Osteocyte (in vitro differentiated cells): Measurements from ENCODE around the gene STX1A. TPM values are rescaled to one million over a fixed set of nuclear protein-coding genes. Genes with fewer than 3 reads are reported as not detected.
A peak's percentile ranks its signal among the peaks of the same experiment; 100 is the strongest.
"Not testable (repeated sequence)": the region's sequence is repeated elsewhere in the genome, so short reads cannot be mapped to it uniquely, and the experiment has no call there.

Experiments used
- DNase-seq: peaks from one replicate; pipeline ENCODE4 v3.0.0; 2021; ENCODE audit warnings: mixed read lengths; ENCODE audit not compliant: unreplicated experiment; ENCODE audit errors: extremely low spot score
- H3K27ac Mint-ChIP-seq: one replicate; pipeline ENCODE4 v1.8.0; 2021; ENCODE audit warnings: mild to moderate bottlenecking, mixed read lengths; ENCODE audit not compliant: unreplicated experiment
- H3K27me3 Mint-ChIP-seq: one replicate; pipeline ENCODE4 v1.8.0; 2021; ENCODE audit warnings: mixed read lengths; ENCODE audit not compliant: unreplicated experiment
- H3K36me3 Mint-ChIP-seq: one replicate; pipeline ENCODE4 v1.8.0; 2021; ENCODE audit warnings: mixed read lengths; ENCODE audit not compliant: unreplicated experiment
- H3K4me1 Mint-ChIP-seq: one replicate; pipeline ENCODE4 v1.8.0; 2021; ENCODE audit warnings: mixed read lengths; ENCODE audit not compliant: unreplicated experiment
- H3K4me3 Mint-ChIP-seq: one replicate; pipeline ENCODE4 v1.8.0; 2021; ENCODE audit warnings: mild to moderate bottlenecking, moderate library complexity, mixed read lengths; ENCODE audit not compliant: unreplicated experiment
- H3K9me3 Mint-ChIP-seq: one replicate; pipeline ENCODE4 v1.8.0; 2021; ENCODE audit warnings: mixed read lengths; ENCODE audit not compliant: unreplicated experiment
- total RNA-seq: library from RNA; stranded (reverse); gene quantifications from 2 replicates; pipeline ENCODE4 v1.2.1, GENCODE V29; 2021
- TF ChIP-seq, protein P1 (sequence below): fragments of 200-600 bp; sonication (generic); IDR thresholded peaks from 2 replicates; pipeline ENCODE4 v1.5.0; 2021; ENCODE audit warnings: antibody characterized with exemption, mild to moderate bottlenecking, moderate library complexity

STX1A gene
- total RNA-seq, 1 donor from 2014 or later = 24.0 TPM

DNA sequence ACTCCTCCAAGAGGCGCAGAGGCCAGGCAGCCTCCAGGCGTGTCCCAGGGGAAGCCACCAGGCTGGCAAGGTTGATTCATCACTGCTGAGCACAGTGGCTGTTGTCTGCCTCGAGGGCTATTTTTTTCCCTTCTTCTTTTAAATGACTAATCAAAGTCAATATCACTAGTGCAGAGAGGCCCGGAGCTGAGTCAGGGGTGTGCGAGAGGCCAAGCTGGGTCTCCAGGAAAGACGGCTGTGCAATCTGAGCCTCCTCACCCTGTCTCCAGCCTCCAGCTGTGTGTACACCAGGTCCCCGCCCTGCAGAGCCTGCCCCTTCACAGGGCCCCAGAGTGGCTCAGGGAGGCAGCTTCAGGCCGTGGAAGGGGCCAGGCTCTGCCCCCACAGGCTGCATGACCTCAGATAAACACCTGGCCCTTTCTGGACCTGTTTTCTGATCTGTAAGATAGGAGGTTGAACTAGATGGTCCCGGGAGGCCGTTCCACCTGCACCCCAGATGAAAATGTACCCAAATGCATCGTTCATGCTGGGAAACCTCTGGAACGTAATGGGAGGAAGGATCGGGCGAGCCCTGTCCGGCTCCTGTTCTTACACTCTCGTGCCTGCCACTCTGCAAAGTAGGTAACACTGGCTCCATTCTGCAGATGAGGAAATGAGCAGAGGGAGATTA is 3.7 kb downstream of the STX1A start:
- no peaks in the 10 kb centered on the region for H3K9me3 Mint-ChIP-seq
- H3K4me3 Mint-ChIP-seq = peak overlapping the region; percentile 40
- peak; percentile 92 for DNase-seq
- peaks cover 53% of the 10 kb centered on the region for H3K4me1 Mint-ChIP-seq
- TF ChIP-seq, protein P1, sequence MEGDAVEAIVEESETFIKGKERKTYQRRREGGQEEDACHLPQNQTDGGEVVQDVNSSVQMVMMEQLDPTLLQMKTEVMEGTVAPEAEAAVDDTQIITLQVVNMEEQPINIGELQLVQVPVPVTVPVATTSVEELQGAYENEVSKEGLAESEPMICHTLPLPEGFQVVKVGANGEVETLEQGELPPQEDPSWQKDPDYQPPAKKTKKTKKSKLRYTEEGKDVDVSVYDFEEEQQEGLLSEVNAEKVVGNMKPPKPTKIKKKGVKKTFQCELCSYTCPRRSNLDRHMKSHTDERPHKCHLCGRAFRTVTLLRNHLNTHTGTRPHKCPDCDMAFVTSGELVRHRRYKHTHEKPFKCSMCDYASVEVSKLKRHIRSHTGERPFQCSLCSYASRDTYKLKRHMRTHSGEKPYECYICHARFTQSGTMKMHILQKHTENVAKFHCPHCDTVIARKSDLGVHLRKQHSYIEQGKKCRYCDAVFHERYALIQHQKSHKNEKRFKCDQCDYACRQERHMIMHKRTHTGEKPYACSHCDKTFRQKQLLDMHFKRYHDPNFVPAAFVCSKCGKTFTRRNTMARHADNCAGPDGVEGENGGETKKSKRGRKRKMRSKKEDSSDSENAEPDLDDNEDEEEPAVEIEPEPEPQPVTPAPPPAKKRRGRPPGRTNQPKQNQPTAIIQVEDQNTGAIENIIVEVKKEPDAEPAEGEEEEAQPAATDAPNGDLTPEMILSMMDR = no peak
- peaks cover 9% of the 10 kb centered on the region for H3K36me3 Mint-ChIP-seq
- no peaks in the 10 kb centered on the region for H3K27me3 Mint-ChIP-seq
- peak overlapping the region; percentile 80 for H3K27ac Mint-ChIP-seq

DNA sequence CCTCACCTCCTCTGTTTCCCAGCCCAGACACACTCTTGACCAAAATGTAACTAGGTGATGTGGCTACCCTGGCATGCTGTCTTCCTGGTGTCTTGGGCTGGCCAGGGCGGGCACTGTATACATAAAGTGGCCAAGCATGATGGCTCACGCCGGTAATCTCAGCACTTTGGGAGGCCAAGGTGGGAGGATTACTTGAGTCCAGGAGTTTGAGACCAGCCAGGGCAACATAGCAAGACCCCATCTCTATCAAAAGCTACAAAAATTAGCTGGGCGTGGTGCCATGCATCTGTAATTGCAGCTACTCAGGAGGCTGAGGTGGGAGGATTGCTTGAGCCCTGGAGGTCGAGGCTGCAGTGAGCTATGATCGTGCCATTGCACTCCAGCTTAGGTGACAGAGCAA is 6.2 kb downstream of the STX1A start:
- not testable (repeated sequence) for DNase-seq, H3K4me3 Mint-ChIP-seq, H3K27ac Mint-ChIP-seq, H3K9me3 Mint-ChIP-seq, H3K27me3 Mint-ChIP-seq
- peaks cover 11% of the 10 kb centered on the region for H3K36me3 Mint-ChIP-seq
- H3K4me1 Mint-ChIP-seq = peaks cover 48% of the 10 kb centered on the region

DNA sequence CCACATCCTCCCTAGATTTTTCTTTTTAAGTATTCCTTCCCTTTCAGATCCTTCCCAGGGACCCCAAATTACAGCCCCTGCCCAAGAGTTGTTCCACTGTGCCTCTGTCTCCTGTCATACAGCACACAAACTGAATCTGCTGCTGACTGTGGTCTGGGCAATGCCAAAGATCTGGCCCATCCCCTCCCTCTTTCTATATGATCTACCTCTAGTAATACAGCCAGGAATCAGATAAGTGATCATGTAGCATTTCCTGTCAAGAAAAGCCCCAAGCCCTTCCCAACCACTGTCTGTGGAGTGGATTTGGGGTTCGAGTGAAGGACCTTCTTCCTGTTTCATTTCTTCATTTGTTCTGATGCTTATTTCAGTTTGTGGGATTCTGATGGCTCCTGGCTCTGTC is 6.7 kb downstream of the STX1A start:
- TF ChIP-seq, protein P1 = no peak
- no peaks in the 10 kb centered on the region for H3K27me3 Mint-ChIP-seq
- peaks cover 11% of the 10 kb centered on the region for H3K36me3 Mint-ChIP-seq
- no peak overlapping the region for H3K4me3 Mint-ChIP-seq
- H3K27ac Mint-ChIP-seq = no peak overlapping the region
- H3K4me1 Mint-ChIP-seq = peaks cover 42% of the 10 kb centered on the region
- no peak for DNase-seq
- H3K9me3 Mint-ChIP-seq = no peaks in the 10 kb centered on the region

DNA sequence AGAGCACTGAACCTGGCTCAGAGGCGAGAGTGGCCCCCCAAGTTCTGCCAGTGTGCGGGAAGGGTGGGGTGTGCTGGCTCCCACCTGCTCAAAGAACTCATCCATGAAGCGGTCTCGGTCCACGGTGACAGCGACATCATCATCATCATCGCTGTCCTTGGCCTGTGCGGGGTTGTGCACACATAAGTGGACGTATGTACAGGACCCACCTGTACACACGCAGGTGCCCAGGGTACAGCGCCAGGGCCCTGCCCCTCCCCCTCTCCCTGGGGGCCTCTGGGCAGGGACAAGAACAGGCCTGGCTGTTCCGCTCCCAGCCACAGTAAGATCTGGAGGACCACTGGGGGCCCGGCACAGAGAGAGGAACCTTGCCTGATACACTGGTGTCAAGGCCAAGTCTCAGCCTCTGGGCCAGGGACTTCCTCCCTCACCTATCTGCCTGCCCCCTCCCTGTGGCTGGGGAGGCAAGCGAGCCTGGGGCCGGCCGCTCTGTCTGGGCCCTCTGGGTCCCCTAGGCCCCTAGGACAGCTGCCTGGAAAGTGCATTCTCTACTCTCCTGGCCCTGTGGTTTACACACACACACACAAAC is 10.4 kb downstream of the STX1A start:
- Mint-ChIP-seq H3K27ac (no peak overlapping the region), H3K9me3 (no peaks in the 10 kb centered on the region), H3K4me1 (peaks cover 53% of the 10 kb centered on the region), H3K27me3 (no peaks in the 10 kb centered on the region), H3K36me3 (peaks cover 11% of the 10 kb centered on the region), H3K4me3 (no peak overlapping the region)
- no peak for DNase-seq
- TF ChIP-seq, protein P1 = no peak

DNA sequence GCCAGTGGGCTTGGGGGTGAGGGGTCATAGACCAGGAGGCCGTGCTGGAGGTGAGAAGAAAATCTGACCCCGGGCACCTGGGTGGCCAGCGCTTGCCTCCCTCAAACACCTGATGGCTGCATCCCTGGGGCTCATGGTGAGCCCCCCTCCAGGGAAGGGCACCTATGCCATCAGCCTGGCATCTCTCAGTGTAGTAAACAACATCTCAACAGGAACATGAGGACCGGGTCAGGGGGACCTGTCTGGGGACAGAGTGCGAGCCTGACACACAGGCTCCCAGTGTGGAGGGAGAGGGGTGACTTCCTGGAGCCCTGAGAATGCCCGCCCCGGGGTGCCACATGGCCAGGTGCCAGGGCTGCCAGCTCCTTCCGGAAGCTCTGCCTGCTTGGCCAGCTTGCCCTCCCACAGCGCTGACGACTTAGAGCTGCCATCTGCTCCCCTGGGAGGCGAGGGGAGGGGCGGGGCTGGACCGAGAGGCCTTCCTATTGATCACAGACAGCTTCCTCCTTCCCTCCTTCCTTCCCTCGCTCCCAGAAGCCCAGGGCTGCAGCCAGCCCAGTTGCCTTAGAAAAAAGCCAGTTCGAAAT is 12.3 kb downstream of the STX1A start:
- peaks cover 45% of the 10 kb centered on the region for H3K4me1 Mint-ChIP-seq
- H3K27ac Mint-ChIP-seq = peak overlapping the region; percentile 72
- no peaks in the 10 kb centered on the region for H3K27me3 Mint-ChIP-seq
- no peaks in the 10 kb centered on the region for H3K9me3 Mint-ChIP-seq
- peak overlapping the region; percentile 38 for H3K4me3 Mint-ChIP-seq
- peaks cover 9% of the 10 kb centered on the region for H3K36me3 Mint-ChIP-seq
- TF ChIP-seq, protein P1 = no peak
- no peak for DNase-seq
